ENCODE measurements around the gene TM4SF4.

TM4SF4 gene

GRCh38 chr3:149515249-149515648 is 40.8 kb downstream of the TM4SF4 start:
- ATAC-seq = no peak

DNA sequence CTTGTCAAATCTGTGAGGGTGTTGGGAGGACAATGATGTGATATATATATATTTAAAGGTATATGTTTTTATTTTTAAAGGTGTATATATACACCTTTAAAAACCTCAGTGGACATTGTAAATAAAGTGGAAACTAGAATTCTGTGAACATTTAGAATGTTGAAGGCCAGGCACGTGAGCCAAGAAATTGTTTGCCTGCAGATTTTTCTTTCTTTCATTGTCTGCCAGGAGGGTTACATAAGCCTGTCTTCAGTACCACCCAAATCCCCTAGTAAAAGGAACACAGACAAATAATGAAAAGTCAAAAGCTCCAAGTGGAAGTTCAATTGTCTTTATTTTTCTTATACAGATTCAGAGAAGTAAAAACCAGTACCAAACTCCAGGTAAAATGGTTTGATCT is 42.4 kb downstream of the TM4SF4 start:
- no peak for ATAC-seq

DNA sequence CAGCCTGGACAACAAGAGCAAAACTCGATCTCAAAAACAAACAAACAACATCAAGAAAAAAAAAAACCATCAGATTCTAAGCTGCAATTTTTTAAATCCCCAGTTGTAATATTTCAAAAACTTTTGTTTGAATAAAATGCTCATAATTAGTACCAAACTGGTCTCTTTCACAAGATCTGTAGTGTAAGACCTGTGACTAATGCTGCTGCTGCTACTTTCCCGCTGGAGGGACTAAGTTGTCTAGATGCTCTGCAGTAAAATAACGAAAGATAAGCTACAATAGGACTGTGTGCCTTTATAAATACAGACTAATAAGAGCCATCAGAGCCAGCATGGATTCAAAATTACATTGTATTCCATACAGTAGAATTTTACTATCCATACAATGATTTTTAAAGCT is 45.4 kb downstream of the TM4SF4 start:
- ATAC-seq = no peak

GRCh38 chr3:149523512-149524299 is 49.2 kb downstream of the TM4SF4 start:
- no peak for ATAC-seq

- ATAC-seq = no peak
Measured at GRCh38 chr3:149527531-149528339, 53.2 kb downstream of the TM4SF4 start.

GRCh38 chr3:149528340-149528650 is 53.8 kb downstream of the TM4SF4 start:
- ATAC-seq = no peak

DNA sequence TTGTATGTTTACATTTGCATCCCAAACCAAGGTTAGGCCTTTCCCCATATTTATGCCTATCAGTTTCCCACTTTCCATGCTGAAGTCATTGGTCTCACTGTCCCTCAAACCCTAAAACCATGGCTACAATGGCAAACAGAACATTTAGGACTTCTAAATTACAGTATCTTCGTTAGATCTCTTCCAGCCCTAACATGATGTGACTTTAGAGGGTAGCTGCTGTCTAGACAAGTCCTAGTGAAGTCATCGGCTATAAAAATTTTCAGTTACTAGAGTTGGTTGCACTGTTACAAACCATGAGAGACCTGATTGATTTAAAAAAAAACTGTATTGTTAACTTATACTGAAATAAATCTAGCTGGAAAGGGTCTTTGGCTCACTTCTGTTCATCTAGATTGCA is 54.6 kb downstream of the TM4SF4 start:
- no peak for ATAC-seq

GRCh38 chr3:149532489-149533180 is 58.1 kb downstream of the TM4SF4 start:
- ATAC-seq = no peak

DNA sequence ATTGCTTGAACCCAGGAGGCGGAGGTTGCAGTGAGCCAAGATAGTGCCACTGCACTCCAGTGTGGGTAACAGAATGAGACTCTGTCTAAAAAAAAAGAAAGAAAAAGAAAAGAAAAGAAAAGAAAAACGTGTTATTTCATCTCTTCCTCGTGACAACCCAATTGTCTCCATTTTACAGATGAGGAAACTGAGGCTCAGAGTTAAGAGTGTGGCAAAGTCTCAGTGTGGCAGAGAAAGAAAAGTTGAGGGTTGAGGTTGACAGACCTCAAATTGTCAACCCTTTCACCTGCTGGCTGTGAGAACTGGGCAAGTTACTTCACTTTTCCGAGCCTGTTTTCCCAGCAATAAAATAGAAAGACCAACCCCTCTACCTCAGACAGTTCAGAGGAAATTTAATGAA is 59.6 kb downstream of the TM4SF4 start:
- no peak for ATAC-seq

- ATAC-seq = no peak
Measured at GRCh38 chr3:149534671-149535332, 60.3 kb downstream of the TM4SF4 start.

- ATAC-seq = no peak
Measured at GRCh38 chr3:149535333-149535685, 60.8 kb downstream of the TM4SF4 start.

- no peak for ATAC-seq
Measured at GRCh38 chr3:149536429-149536828, 61.9 kb downstream of the TM4SF4 start.

GRCh38 chr3:149538371-149538770 is 63.9 kb downstream of the TM4SF4 start:
- ATAC-seq = no peak

- ATAC-seq = no peak
Measured at GRCh38 chr3:149541091-149541491, 66.6 kb downstream of the TM4SF4 start.

DNA sequence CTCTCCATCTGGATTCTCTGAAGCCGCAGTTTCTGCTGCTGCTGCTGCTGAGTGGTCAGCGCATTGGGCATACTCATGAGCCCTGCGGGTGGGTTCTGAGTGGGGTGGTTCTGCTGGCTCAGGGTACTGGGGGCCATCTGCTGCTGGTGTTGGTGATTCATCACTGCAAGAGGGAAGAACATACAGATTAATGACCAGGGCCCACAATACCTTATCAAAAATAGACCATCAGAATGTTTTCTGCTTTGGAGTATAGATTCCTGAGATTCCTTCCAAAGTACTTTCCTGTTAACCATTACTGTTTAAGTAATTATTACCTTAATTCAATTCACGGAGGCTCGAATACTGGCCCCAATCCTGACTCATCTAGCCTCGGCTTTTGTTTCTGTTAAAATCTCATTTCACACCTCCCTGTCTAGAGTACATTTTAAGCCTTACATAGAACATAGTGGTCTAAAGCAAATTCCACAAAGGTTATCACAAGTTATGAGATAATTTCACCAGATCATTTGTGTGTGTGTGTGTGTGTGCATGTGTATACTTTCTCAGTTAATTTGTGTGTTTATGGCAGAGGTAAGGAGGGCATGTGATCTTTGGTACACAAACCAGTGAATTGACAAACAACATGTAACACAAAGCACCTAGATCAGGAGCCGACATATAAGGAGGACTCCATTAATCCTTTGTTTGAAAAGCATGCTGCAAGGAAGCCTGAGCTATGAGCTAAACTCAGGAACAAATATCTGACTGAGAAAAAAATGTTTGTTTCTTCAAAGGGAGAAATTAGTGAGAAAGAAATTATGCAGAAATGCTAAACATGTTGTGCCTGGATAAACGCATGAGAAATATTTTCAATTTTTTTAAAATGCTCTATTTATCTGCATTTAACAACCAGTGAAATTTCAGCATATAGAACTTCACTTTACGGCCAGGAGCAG is 68.1 kb downstream of the TM4SF4 start:
- ATAC-seq = no peak

- ATAC-seq = no peak
Measured at GRCh38 chr3:149545049-149545448, 70.6 kb downstream of the TM4SF4 start.

- ATAC-seq = no peak
Measured at GRCh38 chr3:149547413-149547812, 72.9 kb downstream of the TM4SF4 start.

GRCh38 chr3:149547954-149548668 is 73.6 kb downstream of the TM4SF4 start:
- no peak for ATAC-seq

DNA sequence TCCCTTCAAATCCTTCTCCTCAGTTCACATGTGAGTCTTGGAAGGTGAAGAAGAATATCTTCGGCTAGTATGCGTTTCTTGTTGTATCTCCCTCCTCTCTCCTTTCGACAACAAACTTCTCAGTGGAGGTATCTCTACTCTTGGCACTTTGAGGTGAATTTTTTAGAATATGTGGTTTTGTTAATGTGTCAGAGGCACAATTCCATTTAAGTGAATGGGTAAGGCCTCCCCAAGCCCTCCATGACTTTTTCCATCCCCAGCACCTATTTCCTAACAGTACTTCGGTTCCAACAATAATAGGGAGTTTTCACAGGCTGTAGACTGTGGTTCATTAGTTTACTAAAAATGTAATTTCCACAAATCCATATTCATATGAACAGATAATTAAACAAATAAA is 74.2 kb downstream of the TM4SF4 start:
- no peak for ATAC-seq

DNA sequence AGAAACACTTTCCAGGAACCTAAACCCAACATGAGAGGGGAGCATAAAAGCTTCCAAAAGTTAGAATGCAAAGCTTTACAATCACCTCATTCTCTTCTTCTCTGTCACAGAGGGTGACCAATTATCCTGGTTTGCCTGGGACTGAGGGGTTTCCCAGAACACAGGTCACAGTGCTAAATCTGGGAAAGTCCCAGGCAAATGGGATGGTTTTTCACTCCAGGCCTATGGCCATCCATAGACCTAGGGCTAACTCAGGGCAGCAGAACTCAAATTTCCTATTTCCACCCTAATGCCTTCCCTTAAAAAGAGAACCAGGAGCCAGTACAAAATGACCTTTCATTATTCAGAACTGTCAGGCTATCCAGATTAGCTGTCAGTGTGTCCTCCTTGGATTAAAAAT is 77.0 kb downstream of the TM4SF4 start:
- ATAC-seq = no peak

DNA sequence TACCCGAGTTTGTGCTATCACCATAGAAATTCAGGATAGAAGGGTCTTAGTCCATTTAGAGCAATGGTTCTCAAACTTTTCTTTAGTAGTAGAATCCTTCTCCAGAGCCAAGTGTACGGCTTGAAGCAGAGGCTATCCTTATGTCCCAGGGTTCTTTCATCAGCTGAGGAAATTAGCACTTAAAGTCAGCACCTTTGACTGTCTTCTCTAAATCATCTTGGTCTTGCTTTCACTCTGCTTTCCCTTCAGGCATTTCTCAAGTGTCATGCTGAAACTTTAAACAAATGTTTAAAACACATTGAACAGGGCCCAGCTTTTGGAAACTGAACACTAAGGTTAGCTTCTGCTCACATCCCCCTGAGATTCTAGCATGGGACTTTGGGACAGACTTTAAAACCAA is 78.2 kb downstream of the TM4SF4 start:
- no peak for ATAC-seq

All from activated CD4-positive, CD25-positive, alpha-beta regulatory T cell treated with anti-CD3 and anti-CD28 coated beads, Interleukin-2, amount 50 U/mL, for 24 hours (primary cell).